ENCODE measurements around the gene PRELID2. TPM values are rescaled to one million over a fixed set of nuclear protein-coding genes. Genes with fewer than 3 reads are reported as not detected.

PRELID2 gene
- total RNA-seq, 4 donors from 2014 or later = 9.3 to 19.4 (median 15.7) TPM

- TF ChIP-seq CTCF (IDR thresholded peaks at IDR 0.05; ENCODE audit: low read depth) = no peak
Observed at GRCh38 chr5:145776886-145777285, 58.3 kb downstream of the PRELID2 start.

GRCh38 chr5:145775893-145776444 is 59.2 kb downstream of the PRELID2 start:
- TF ChIP-seq CTCF (IDR thresholded peaks at IDR 0.05; ENCODE audit: low read depth) = no peak

GRCh38 chr5:145775411-145775810 is 59.7 kb downstream of the PRELID2 start:
- TF ChIP-seq CTCF (IDR thresholded peaks at IDR 0.05; ENCODE audit: low read depth) = no peak

GRCh38 chr5:145774442-145774841 is 60.7 kb downstream of the PRELID2 start:
- TF ChIP-seq CTCF (IDR thresholded peaks at IDR 0.05; ENCODE audit: low read depth) = no peak

GRCh38 chr5:145772466-145772865 is 62.7 kb downstream of the PRELID2 start:
- TF ChIP-seq CTCF (IDR thresholded peaks at IDR 0.05; ENCODE audit: low read depth) = no peak

GRCh38 chr5:145768863-145769262 is 66.3 kb downstream of the PRELID2 start:
- TF ChIP-seq CTCF (IDR thresholded peaks at IDR 0.05; ENCODE audit: low read depth) = no peak

GRCh38 chr5:145764325-145764724 is 70.8 kb downstream of the PRELID2 start:
- no peak for TF ChIP-seq CTCF (IDR thresholded peaks at IDR 0.05; ENCODE audit: low read depth)
